Measurements from ENCODE around the gene HOMER1. TPM values are rescaled to one million over a fixed set of nuclear protein-coding genes. Genes with fewer than 3 reads are reported as not detected.

The HOMER1 gene
- total and polyA plus RNA-seq, 2 of the 13 experiments (the other 11 are each of a cell fraction or from before 2014, with no cell fraction given) = 5.3 to 24.8 TPM

DNA sequence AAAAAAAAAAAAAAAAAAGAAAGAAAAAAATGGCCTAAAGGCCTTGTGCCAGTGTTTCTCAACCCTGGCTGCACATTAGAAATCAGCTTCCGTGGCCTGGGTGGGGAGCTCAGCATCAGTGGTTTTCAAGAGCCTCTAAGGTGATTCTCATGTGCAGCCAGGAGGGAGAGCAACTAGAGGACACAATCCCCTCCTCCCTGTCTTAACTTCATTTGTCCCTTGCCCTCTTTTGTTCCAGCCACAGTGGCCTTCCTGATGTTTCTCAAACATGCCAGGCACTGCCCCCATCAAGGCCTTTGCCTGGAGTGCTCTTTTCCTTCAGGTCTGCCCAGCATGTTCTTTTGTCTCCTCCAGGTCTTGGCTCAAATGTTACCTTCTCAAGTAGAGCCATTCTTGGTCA lies 42.4 kb downstream of the HOMER1 start:
- Histone ChIP-seq H3K9me3 (ENCODE audit: low read length) (no peaks in the 10 kb centered on the region), H3K36me3 (replicated peaks in 1 of 2; ENCODE audit: control insufficient read depth in 1 of 2, insufficient read depth in 2 of 2, low read length in 2 of 2) (no peaks in the 10 kb centered on the region), H2AFZ (ENCODE audit: low read length) (no peak overlapping the region), H4K20me1 (ENCODE audit: insufficient read depth, low read length) (no peaks in the 10 kb centered on the region; the same call in 1 of the 2 replicates), H3K27me3 (ENCODE audit: control insufficient read depth in 1 of 2, insufficient read depth in 2 of 2, low read length in 2 of 2) (no peaks in the 10 kb centered on the region), H3K79me2 (ENCODE audit: insufficient read depth, low read length) (peaks cover 47% of the 10 kb centered on the region), H3K9ac (ENCODE audit: insufficient read depth, low read depth, low read length) (no peak overlapping the region), H3K4me3 (replicated peaks in 1 of 3; ENCODE audit: insufficient read depth in 1 of 3, low read depth in 2 of 3, low read length in 3 of 3) (no peak overlapping the region), H3K4me1 (ENCODE audit: insufficient read depth, low read length) (peaks cover 5% of the 10 kb centered on the region; the same call in 1 of the 2 replicates), H3K27ac (ENCODE audit: extremely low read length, insufficient read depth, low read length) (no peak overlapping the region), H3K4me2 (ENCODE audit: low read depth, low read length) (no peak overlapping the region)
- intact Hi-C loops (cut with micrococcal nuclease; ENCODE audit: unreplicated experiment) (no loop called here), in situ Hi-C loops (cut with HindIII; ENCODE audit: extremely low pct_ligation_motif_present, low pct_unique_long_range_greater_than_20kb) (loop anchor here (25.0 kb wide), 3 partner anchors 209 to 459 kb away; no protein-coding TSS in a partner anchor)
- ATAC-seq = no peak
- POLR2A ChIA-PET = no interaction called here
- no peak for DNase-seq (ENCODE audit: low spot score)
- no TSS peak for BruUV-seq (replicated peaks)
- FAIRE-seq = no peak
- CTCF ChIA-PET (ENCODE audit: low intra/inter-chr PET ratio, low total read pairs) = no interaction called here
- TF ChIP-seq ZNF180 (CRISPR knock-in tag; IDR thresholded peaks at IDR 0.05; ENCODE audit: borderline replicate concordance, low read depth) (no peak), ZNF773 (CRISPR knock-in tag; IDR thresholded peaks at IDR 0.05; ENCODE audit: borderline replicate concordance) (no peak), ZNF550 (CRISPR knock-in tag; IDR thresholded peaks at IDR 0.05; ENCODE audit: borderline replicate concordance) (no peak), HNRNPLL (IDR thresholded peaks at IDR 0.05; ENCODE audit: low read depth, low read length, poor library complexity, severe bottlenecking) (no peak), ZFP36L1 (CRISPR knock-in tag; IDR thresholded peaks at IDR 0.05) (no peak), MLX (CRISPR knock-in tag; IDR thresholded peaks at IDR 0.05) (no peak), HMG20A (CRISPR knock-in tag; IDR thresholded peaks at IDR 0.05; ENCODE audit: borderline replicate concordance) (no peak), ZNF138 (CRISPR knock-in tag; IDR thresholded peaks at IDR 0.05; ENCODE audit: low read depth) (no peak)
- 95% methylated on average over 1 of the region's 1 CpG for WGBS (ENCODE audit: low lambda C conversion rate)
